GM21390 (cell line): ENCODE results near the gene TNPO3.
"Not testable (repeated sequence)": the region's sequence is repeated elsewhere in the genome, so short reads cannot be mapped to it uniquely, and the experiment has no call there.

Source experiments
- ATAC-seq: cut with Tn5 transposase; IDR thresholded peaks from one replicate; pipeline ENCODE4 v1.9.1; 2021; ENCODE audit not compliant: unreplicated experiment

Gene TNPO3

GRCh38 chr7:129017933-129018538 lies 36.9 kb downstream of the TNPO3 start:
- ATAC-seq: peak; percentile 73

GRCh38 chr7:129017264-129017663 lies 37.6 kb downstream of the TNPO3 start:
- no peak for ATAC-seq

GRCh38 chr7:129014501-129015101 lies 40.3 kb downstream of the TNPO3 start:
- ATAC-seq: no peak

GRCh38 chr7:129013048-129013724 lies 41.7 kb downstream of the TNPO3 start:
- ATAC-seq: no peak

GRCh38 chr7:129012641-129013040 lies 42.3 kb downstream of the TNPO3 start:
- no peak for ATAC-seq

- ATAC-seq: no peak
These were observed 44.8 kb downstream of the TNPO3 start for GRCh38 chr7:129010075-129010474.

GRCh38 chr7:129009437-129009836 lies 45.5 kb downstream of the TNPO3 start:
- peak; percentile 60 for ATAC-seq

GRCh38 chr7:129008645-129009414 lies 46.1 kb downstream of the TNPO3 start:
- peak; percentile 37 for ATAC-seq

GRCh38 chr7:129007572-129007971 lies 47.3 kb downstream of the TNPO3 start:
- ATAC-seq: no peak

- no peak for ATAC-seq
These were observed 48.1 kb downstream of the TNPO3 start for GRCh38 chr7:129006636-129007414.

GRCh38 chr7:129005186-129005585 lies 49.7 kb downstream of the TNPO3 start:
- ATAC-seq: no peak

- ATAC-seq: no peak
These were observed 57.7 kb downstream of the TNPO3 start for GRCh38 chr7:128997181-128997580.

GRCh38 chr7:128994560-128994959 lies 60.4 kb downstream of the TNPO3 start:
- not testable (repeated sequence) for ATAC-seq

- ATAC-seq: no peak
These were observed 61.5 kb downstream of the TNPO3 start for GRCh38 chr7:128993419-128993818.

GRCh38 chr7:128989961-128990360 lies 65.0 kb downstream of the TNPO3 start:
- ATAC-seq: no peak

GRCh38 chr7:128988372-128988771 lies 66.5 kb downstream of the TNPO3 start:
- ATAC-seq: no peak

GRCh38 chr7:128986609-128987008 lies 68.3 kb downstream of the TNPO3 start:
- no peak for ATAC-seq

- ATAC-seq: no peak
These were observed 69.3 kb downstream of the TNPO3 start for GRCh38 chr7:128985660-128986059.

GRCh38 chr7:128982105-128982504 lies 72.8 kb downstream of the TNPO3 start:
- no peak for ATAC-seq

GRCh38 chr7:128974241-128974934 lies 80.5 kb downstream of the TNPO3 start:
- ATAC-seq: no peak
